Peyer's patch (tissue), 4 donors: ENCODE results near the gene LGI4. TPM values are rescaled to one million over a fixed set of nuclear protein-coding genes. Genes with fewer than 3 reads are reported as not detected.
A peak's percentile ranks its signal among the peaks of the same experiment; 100 is the strongest.

Source experiments
- DNase-seq, 3 donors: peaks; one replicate each; pipeline ENCODE4 v3.0.0-alpha.2; 2017 to 2019
- H3K27ac ChIP-seq, 4 donors: fragments of 200-600 bp; sonication (generic); one replicate each; pipeline ENCODE4 v1.5.1; 2016 to 2019
- H3K27me3 ChIP-seq, 2 donors: fragments of 200-600 bp; sonication (generic); one replicate each; pipeline ENCODE4 v1.5.1; 2019
- H3K36me3 ChIP-seq, 3 donors: fragments of 200-600 bp; sonication (generic); one replicate each; pipeline ENCODE4 v1.5.1; 2016 to 2019
- H3K4me1 ChIP-seq, 4 donors: fragments of 200-600 bp; sonication (generic); one replicate each; pipeline ENCODE4 v1.5.1; 2016 to 2019
- H3K4me3 ChIP-seq, 4 donors: fragments of 200-600 bp; sonication (generic); 1 replicate in 3 of 4; 2 replicates in 1 of 4; pipeline ENCODE4 v1.5.1; 2016 to 2019; ENCODE audit warnings: mild to moderate bottlenecking in 1 of 4
- H3K9me3 ChIP-seq, 4 donors: fragments of 200-600 bp; sonication (generic); one replicate each; pipeline ENCODE4 v1.5.1; 2016 to 2019; ENCODE audit warnings: mild to moderate bottlenecking in 1 of 4
- POLR2A ChIP-seq, 2 donors: fragments of 450-650 bp; IDR thresholded peaks; one replicate each; pipeline ENCODE4 v1.5.1; 2017; ENCODE audit warnings: antibody characterized with exemption in 2 of 2, mild to moderate bottlenecking in 2 of 2, moderate library complexity in 2 of 2
- total RNA-seq, 4 donors: library from RNA; depleted of rRNA; stranded (reverse); fragments of >200 nt; gene quantifications; one replicate each; pipeline ENCODE4 v1.1.0, GENCODE V29; 2016
- TF ChIP-seq, protein P1 (sequence below), 6 experiments: fragments of 450-650 bp in 4 of 6; fragments of 200-600 bp in 2 of 6; sonication (generic) in 1 of 6; IDR thresholded peaks; one replicate each; pipeline ENCODE4 v1.5.1; 2017 to 2019; ENCODE audit warnings: antibody characterized with exemption in 6 of 6, mild to moderate bottlenecking in 3 of 6, moderate library complexity in 1 of 6

LGI4 gene
- total RNA-seq, 4 donors from 2014 or later: 6.1 to 37.3 (median 14.4) TPM

DNA sequence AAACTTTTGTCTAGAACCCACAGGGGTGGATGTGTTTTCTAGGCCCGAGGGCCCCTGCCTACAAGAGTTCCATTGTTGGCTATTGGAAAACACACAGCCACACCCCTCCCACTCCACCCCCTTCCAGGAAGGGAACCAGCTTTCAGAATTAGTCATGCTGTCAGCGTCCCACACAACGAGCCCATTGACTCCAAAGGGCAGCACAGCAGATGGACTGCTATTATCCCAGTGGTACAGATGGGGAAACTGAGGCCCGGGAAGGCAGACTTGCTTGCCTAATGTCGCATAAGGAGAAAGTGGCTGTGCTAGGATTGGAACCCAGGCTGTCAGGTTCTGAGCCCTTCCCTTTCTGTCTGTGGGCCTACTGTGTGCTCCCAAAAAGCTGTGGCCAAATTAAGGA lies 27.3 kb downstream of the LGI4 start:
- Histone ChIP-seq H3K27ac (no peak overlapping the region), H3K4me3 (no peak overlapping the region), H3K36me3 (no peaks in the 10 kb centered on the region), H3K4me1 (peaks cover 0 to 9% (median 0%) of the 10 kb centered on the region in 4 donors), H3K27me3 (no peaks in the 10 kb centered on the region), H3K9me3 (no peaks in the 10 kb centered on the region)
- DNase-seq: peak in 1 of 3 donors; percentile 73
- TF ChIP-seq, protein P1, sequence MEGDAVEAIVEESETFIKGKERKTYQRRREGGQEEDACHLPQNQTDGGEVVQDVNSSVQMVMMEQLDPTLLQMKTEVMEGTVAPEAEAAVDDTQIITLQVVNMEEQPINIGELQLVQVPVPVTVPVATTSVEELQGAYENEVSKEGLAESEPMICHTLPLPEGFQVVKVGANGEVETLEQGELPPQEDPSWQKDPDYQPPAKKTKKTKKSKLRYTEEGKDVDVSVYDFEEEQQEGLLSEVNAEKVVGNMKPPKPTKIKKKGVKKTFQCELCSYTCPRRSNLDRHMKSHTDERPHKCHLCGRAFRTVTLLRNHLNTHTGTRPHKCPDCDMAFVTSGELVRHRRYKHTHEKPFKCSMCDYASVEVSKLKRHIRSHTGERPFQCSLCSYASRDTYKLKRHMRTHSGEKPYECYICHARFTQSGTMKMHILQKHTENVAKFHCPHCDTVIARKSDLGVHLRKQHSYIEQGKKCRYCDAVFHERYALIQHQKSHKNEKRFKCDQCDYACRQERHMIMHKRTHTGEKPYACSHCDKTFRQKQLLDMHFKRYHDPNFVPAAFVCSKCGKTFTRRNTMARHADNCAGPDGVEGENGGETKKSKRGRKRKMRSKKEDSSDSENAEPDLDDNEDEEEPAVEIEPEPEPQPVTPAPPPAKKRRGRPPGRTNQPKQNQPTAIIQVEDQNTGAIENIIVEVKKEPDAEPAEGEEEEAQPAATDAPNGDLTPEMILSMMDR (IDR thresholded peaks at IDR 0.05): no peak
- no peak for TF ChIP-seq POLR2A (IDR thresholded peaks at IDR 0.05)

DNA sequence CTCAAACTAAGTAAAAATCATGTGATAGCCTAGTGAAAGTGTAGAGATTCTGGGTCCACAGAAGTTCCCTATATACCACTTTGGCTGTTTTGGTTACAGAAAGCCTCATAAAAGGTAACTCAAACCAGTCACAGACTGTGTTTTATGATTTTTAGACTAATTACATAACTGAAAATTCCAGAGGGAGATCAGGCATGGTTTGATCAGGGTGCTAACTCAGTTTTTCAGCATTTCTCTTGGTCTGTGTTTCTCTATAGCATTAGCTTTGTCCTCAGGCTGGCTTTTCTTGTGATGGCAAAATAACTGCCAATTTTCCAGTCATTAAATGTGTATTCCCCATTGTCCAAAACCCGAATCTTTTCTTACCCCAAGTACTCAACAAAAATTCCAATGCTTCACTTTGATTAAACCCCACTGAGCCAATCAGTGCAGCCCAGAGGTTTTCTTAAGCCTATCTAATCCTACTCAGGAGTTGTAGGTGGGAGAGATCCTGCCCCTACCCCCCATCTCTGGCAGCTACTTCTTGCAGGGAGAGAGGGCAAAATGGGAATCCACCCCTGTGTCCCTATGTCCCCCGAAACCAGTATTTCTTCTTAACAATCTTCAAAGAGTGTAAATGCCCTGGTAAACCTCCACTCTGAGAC lies 27.8 kb downstream of the LGI4 start:
- Histone ChIP-seq H3K27ac (peak overlapping the region in 1 of 4 donors; percentile 13), H3K9me3 (no peaks in the 10 kb centered on the region), H3K36me3 (no peaks in the 10 kb centered on the region), H3K4me3 (no peak overlapping the region), H3K4me1 (peaks cover 0 to 9% (median 0%) of the 10 kb centered on the region in 4 donors), H3K27me3 (no peaks in the 10 kb centered on the region)
- TF ChIP-seq, protein P1 (IDR thresholded peaks at IDR 0.05): no peak
- TF ChIP-seq POLR2A (IDR thresholded peaks at IDR 0.05): no peak
- DNase-seq: no peak

DNA sequence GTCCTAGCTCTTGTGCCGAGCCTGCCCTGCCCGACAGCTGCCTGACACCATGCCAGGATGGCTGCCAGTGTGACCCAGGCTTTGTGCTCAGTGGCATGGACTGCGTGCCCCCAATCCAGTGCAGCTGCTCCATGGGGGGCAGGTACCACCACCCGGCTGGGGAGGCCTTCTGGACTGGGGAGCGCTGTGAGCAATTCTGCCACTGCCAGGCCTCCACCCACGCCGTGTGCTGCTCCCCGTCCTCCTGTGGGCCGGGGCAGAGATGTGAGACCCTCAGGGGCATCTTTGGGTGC lies 28.6 kb downstream of the LGI4 start:
- H3K36me3 ChIP-seq: no peaks in the 10 kb centered on the region
- no peaks in the 10 kb centered on the region for H3K27me3 ChIP-seq
- H3K4me3 ChIP-seq: no peak overlapping the region
- H3K4me1 ChIP-seq: peaks cover 0 to 9% (median 0%) of the 10 kb centered on the region in 4 donors
- DNase-seq: no peak
- H3K9me3 ChIP-seq: no peaks in the 10 kb centered on the region
- no peak overlapping the region for H3K27ac ChIP-seq
- TF ChIP-seq, protein P1 (IDR thresholded peaks at IDR 0.05): no peak
- no peak for TF ChIP-seq POLR2A (IDR thresholded peaks at IDR 0.05)

- Histone ChIP-seq H3K27me3 (no peaks in the 10 kb centered on the region), H3K4me1 (peaks cover 0 to 9% (median 0%) of the 10 kb centered on the region in 4 donors), H3K36me3 (no peaks in the 10 kb centered on the region), H3K4me3 (no peak overlapping the region), H3K27ac (no peak overlapping the region), H3K9me3 (no peaks in the 10 kb centered on the region)
- no peak for TF ChIP-seq POLR2A (IDR thresholded peaks at IDR 0.05)
- TF ChIP-seq, protein P1 (IDR thresholded peaks at IDR 0.05): no peak
- DNase-seq: no peak
These were observed 29.2 kb downstream of the LGI4 start for GRCh38 chr19:35105411-35106290.

GRCh38 chr19:35105047-35105410 lies 29.8 kb downstream of the LGI4 start:
- Histone ChIP-seq H3K9me3 (no peaks in the 10 kb centered on the region), H3K27me3 (no peaks in the 10 kb centered on the region), H3K4me3 (no peak overlapping the region), H3K4me1 (peaks cover 0 to 9% (median 0%) of the 10 kb centered on the region in 4 donors), H3K36me3 (no peaks in the 10 kb centered on the region), H3K27ac (no peak overlapping the region)
- no peak for DNase-seq
- no peak for TF ChIP-seq POLR2A (IDR thresholded peaks at IDR 0.05)
- TF ChIP-seq, protein P1 (IDR thresholded peaks at IDR 0.05): no peak
